ENCODE measurements around the gene STRIT1. TPM values are rescaled to one million over a fixed set of nuclear protein-coding genes. Genes with fewer than 3 reads are reported as not detected.

The STRIT1 gene
- polyA plus RNA-seq, 1 donor from 2014 or later, result 1.2 TPM

DNA sequence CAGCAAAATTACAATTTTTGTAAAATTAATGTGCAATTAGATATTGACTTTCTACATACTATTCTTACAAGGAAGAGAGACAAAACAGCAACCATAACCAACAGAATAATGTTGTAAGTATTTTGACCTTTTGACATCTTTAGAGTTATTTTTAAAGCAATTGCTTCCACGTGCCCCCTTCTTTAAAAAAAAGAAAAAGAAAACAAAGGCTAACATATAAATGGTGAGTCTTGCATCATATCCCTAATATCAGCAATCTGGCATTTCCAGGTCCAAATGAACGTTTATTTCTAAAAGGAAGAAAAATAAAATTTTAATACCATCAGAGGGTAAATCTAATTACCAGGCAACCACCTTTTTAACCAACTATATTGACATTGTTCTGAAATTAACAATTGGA, 19.3 kb upstream of the STRIT1 start:
- Histone ChIP-seq H3K36me3 (ENCODE audit: insufficient read depth, low read length) (no peaks in the 10 kb centered on the region), H3K9me3 (ENCODE audit: low read length) (no peaks in the 10 kb centered on the region), H4K20me1 (ENCODE audit: insufficient read depth) (no peaks in the 10 kb centered on the region), H3K9me2 (ENCODE audit: insufficient read depth, low read length) (no peaks in the 10 kb centered on the region), H2AFZ (ENCODE audit: low read depth, low read length) (no peak overlapping the region), H3K27ac (ENCODE audit: low read length) (no peak overlapping the region), H3K79me2 (replicated peaks; ENCODE audit: insufficient read depth, low read length) (no peaks in the 10 kb centered on the region), H3F3A (ENCODE audit: insufficient read depth, low read length, poor library complexity, severe bottlenecking) (no peaks in the 10 kb centered on the region), H3K9ac (ENCODE audit: low read length) (no peak overlapping the region), H3K27me3 (ENCODE audit: insufficient read depth, low read depth, low read length) (no peaks in the 10 kb centered on the region), H3K4me2 (ENCODE audit: low read length) (no peak overlapping the region), H3K4me3 (ENCODE audit: low read length) (no peak overlapping the region)
- TF ChIP-seq TAF1 (IDR thresholded peaks at IDR 0.05; ENCODE audit: low read depth), result no peak
- no peak for TF ChIP-seq RAD21 (conservative IDR thresholded peaks at IDR 0.05)
- no peak for TF ChIP-seq EP300 (conservative IDR thresholded peaks at IDR 0.05; ENCODE audit: poor library complexity, severe bottlenecking)
- TF ChIP-seq EZH2 (IDR thresholded peaks at IDR 0.05; ENCODE audit: borderline replicate concordance, insufficient read depth, low read length, poor library complexity, severe bottlenecking), result no peak
- no peak for TF ChIP-seq SMC3 (conservative IDR thresholded peaks at IDR 0.05; ENCODE audit: poor library complexity)

DNA sequence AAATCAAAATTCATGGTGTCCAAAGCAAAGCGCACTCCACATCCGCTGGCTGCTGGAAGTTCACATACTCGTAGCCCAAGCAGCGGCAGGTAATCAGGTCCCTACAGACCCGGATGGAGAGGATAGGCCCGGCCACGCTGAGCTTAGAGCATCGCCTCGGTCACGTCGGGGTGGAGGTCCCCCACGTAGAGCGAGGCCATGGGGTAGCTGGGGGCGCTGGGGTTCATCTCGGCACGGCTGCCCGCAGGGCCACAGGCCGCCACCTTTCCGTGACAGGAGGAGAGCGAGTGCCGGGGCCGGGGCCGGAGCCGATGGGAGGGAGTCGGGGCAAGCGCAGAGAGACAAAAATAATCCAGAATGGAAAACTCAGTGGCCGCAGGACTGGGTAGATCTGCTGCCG, 16.1 kb upstream of the STRIT1 start:
- Histone ChIP-seq H4K20me1 (ENCODE audit: insufficient read depth) (no peaks in the 10 kb centered on the region), H3K9me3 (ENCODE audit: low read length) (no peaks in the 10 kb centered on the region), H3K9ac (ENCODE audit: low read length) (no peak overlapping the region), H3K9me2 (ENCODE audit: insufficient read depth, low read length) (no peaks in the 10 kb centered on the region), H2AFZ (ENCODE audit: low read depth, low read length) (no peak overlapping the region), H3K27ac (ENCODE audit: low read length) (no peak overlapping the region), H3K27me3 (ENCODE audit: insufficient read depth, low read depth, low read length) (no peaks in the 10 kb centered on the region), H3K4me2 (ENCODE audit: low read length) (no peak overlapping the region), H3K4me3 (ENCODE audit: low read length) (no peak overlapping the region), H3K79me2 (replicated peaks; ENCODE audit: insufficient read depth, low read length) (no peaks in the 10 kb centered on the region), H3F3A (ENCODE audit: insufficient read depth, low read length, poor library complexity, severe bottlenecking) (no peaks in the 10 kb centered on the region), H3K36me3 (ENCODE audit: insufficient read depth, low read length) (no peaks in the 10 kb centered on the region)
- TF ChIP-seq RAD21 (conservative IDR thresholded peaks at IDR 0.05) (no peak), EP300 (conservative IDR thresholded peaks at IDR 0.05; ENCODE audit: poor library complexity, severe bottlenecking) (no peak), POLR2AphosphoS5 (IDR thresholded peaks at IDR 0.05) (no peak), REST (IDR thresholded peaks at IDR 0.05; ENCODE audit: borderline replicate concordance) (no peak)

GRCh38 chr3:155308831-155309230, 15.3 kb upstream of the STRIT1 start:
- no peak for TF ChIP-seq POLR2AphosphoS5 (IDR thresholded peaks at IDR 0.05)
- TF ChIP-seq TAF1 (IDR thresholded peaks at IDR 0.05; ENCODE audit: low read depth), result no peak
- no peak for TF ChIP-seq REST (IDR thresholded peaks at IDR 0.05; ENCODE audit: borderline replicate concordance)
- no peak for TF ChIP-seq RAD21 (conservative IDR thresholded peaks at IDR 0.05)
- no peak for TF ChIP-seq EP300 (conservative IDR thresholded peaks at IDR 0.05; ENCODE audit: poor library complexity, severe bottlenecking)
- TF ChIP-seq EZH2 (IDR thresholded peaks at IDR 0.05; ENCODE audit: borderline replicate concordance, insufficient read depth, low read length, poor library complexity, severe bottlenecking), result no peak
- no peak for TF ChIP-seq SMC3 (conservative IDR thresholded peaks at IDR 0.05; ENCODE audit: poor library complexity)
- TF ChIP-seq MXI1 (conservative IDR thresholded peaks at IDR 0.05; ENCODE audit: poor library complexity, severe bottlenecking), result no peak
- TF ChIP-seq, protein P1, sequence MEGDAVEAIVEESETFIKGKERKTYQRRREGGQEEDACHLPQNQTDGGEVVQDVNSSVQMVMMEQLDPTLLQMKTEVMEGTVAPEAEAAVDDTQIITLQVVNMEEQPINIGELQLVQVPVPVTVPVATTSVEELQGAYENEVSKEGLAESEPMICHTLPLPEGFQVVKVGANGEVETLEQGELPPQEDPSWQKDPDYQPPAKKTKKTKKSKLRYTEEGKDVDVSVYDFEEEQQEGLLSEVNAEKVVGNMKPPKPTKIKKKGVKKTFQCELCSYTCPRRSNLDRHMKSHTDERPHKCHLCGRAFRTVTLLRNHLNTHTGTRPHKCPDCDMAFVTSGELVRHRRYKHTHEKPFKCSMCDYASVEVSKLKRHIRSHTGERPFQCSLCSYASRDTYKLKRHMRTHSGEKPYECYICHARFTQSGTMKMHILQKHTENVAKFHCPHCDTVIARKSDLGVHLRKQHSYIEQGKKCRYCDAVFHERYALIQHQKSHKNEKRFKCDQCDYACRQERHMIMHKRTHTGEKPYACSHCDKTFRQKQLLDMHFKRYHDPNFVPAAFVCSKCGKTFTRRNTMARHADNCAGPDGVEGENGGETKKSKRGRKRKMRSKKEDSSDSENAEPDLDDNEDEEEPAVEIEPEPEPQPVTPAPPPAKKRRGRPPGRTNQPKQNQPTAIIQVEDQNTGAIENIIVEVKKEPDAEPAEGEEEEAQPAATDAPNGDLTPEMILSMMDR (IDR thresholded peaks at IDR 0.05; ENCODE audit: poor library complexity, severe bottlenecking), result no peak
- H3K36me3 ChIP-seq (ENCODE audit: insufficient read depth, low read length), result no peaks in the 10 kb centered on the region
- H3F3A ChIP-seq (ENCODE audit: insufficient read depth, low read length, poor library complexity, severe bottlenecking), result no peaks in the 10 kb centered on the region
- H3K27me3 ChIP-seq (ENCODE audit: insufficient read depth, low read depth, low read length), result no peaks in the 10 kb centered on the region
- no peak overlapping the region for H3K27ac ChIP-seq (ENCODE audit: low read length)
- no peak overlapping the region for H3K9ac ChIP-seq (ENCODE audit: low read length)
- no peaks in the 10 kb centered on the region for H3K9me3 ChIP-seq (ENCODE audit: low read length)
- H2AFZ ChIP-seq (ENCODE audit: low read depth, low read length), result no peak overlapping the region
- no peak overlapping the region for H3K4me2 ChIP-seq (ENCODE audit: low read length)
- no peaks in the 10 kb centered on the region for H3K79me2 ChIP-seq (replicated peaks; ENCODE audit: insufficient read depth, low read length)
- no peak overlapping the region for H3K4me3 ChIP-seq (ENCODE audit: low read length)
- no peaks in the 10 kb centered on the region for H4K20me1 ChIP-seq (ENCODE audit: insufficient read depth)
- H3K9me2 ChIP-seq (ENCODE audit: insufficient read depth, low read length), result no peaks in the 10 kb centered on the region

All from neural cell (in vitro differentiated cells).